HEK293 (cell line): ENCODE data around the gene TBC1D8.

Experiments
- CTCF ChIA-PET: fragments of 350-600 bp; formaldehyde crosslinking; extraction: SDS; loops from one replicate; lab custom pipeline; 2021; ENCODE audit warnings: antibody characterized with exemption; lab: Yijun Ruan, JAX
- POLR2A ChIA-PET: fragments of 300-600 bp; formaldehyde crosslinking; extraction: SDS; loops from one replicate; lab custom pipeline; 2020; ENCODE audit warnings: antibody characterized with exemption, inconsistent platforms; lab: Yijun Ruan, JAX
- H3K27ac ChIP-seq: fragments of 200-500 bp; sonication (Bioruptor generic); 2 replicates; pipeline ENCODE4 v1.5.1; 2014; ENCODE audit warnings: low read depth, low read length, control low read depth, inconsistent platforms; ENCODE audit errors: extremely low read depth
- H3K36me3 ChIP-seq, 2 experiments: fragments of 200-500 bp in 1 of 2; sonication (Bioruptor generic) in 1 of 2; 1 replicate in 1 of 2; 2 replicates in 1 of 2; pipeline ENCODE4 v1.5.1; 2014 to 2017; ENCODE audit warnings: inconsistent platforms in 2 of 2, low read length in 2 of 2; ENCODE audit not compliant: control insufficient read depth in 2 of 2, insufficient read depth in 1 of 2
- H3K4me1 ChIP-seq: fragments of 200-500 bp; sonication (Bioruptor generic); 2 replicates; pipeline ENCODE4 v1.5.1; 2014; ENCODE audit warnings: mild to moderate bottlenecking, low read length, inconsistent platforms; ENCODE audit not compliant: control insufficient read depth, insufficient read depth
- H3K4me3 ChIP-seq: 2 replicates; pipeline ENCODE4 v1.5.1; 2011; ENCODE audit warnings: low read depth, mild to moderate bottlenecking, control low read depth, low read length, moderate library complexity
- H3K9me3 ChIP-seq: fragments of 200-500 bp; sonication (Bioruptor generic); 2 replicates; pipeline ENCODE4 v1.5.1; 2014; ENCODE audit warnings: low read depth, low read length, inconsistent platforms; ENCODE audit not compliant: control insufficient read depth, insufficient read depth
- HIC1 ChIP-seq: fragments of 450-650 bp; formaldehyde crosslinking; IDR thresholded peaks from 2 replicates; pipeline ENCODE4 v1.5.1; 2016; ENCODE audit warnings: missing biosample characterization, missing genetic modification characterization
- KLF8 ChIP-seq: fragments of 450-650 bp; formaldehyde crosslinking; IDR thresholded peaks from 2 replicates; pipeline ENCODE4 v1.5.1; 2016; ENCODE audit warnings: missing biosample characterization, missing genetic modification characterization
- ZEB2 ChIP-seq: fragments of 450-650 bp; formaldehyde crosslinking; IDR thresholded peaks from 2 replicates; pipeline ENCODE4 v1.5.1; 2016; ENCODE audit warnings: missing biosample characterization, missing genetic modification characterization
- ZFHX2 ChIP-seq: fragments of 450-650 bp; formaldehyde crosslinking; conservative IDR thresholded peaks from 2 replicates; pipeline ENCODE4 v1.5.1; 2016; ENCODE audit warnings: missing biosample characterization, missing genetic modification characterization
- ZFP41 ChIP-seq: fragments of 450-650 bp; formaldehyde crosslinking; IDR thresholded peaks from 2 replicates; pipeline ENCODE4 v1.5.1; 2016; ENCODE audit warnings: missing biosample characterization, missing genetic modification characterization, borderline replicate concordance
- ZNF174 ChIP-seq: fragments of 450-650 bp; formaldehyde crosslinking; IDR thresholded peaks from 2 replicates; pipeline ENCODE4 v1.5.0; 2017; ENCODE audit warnings: missing biosample characterization, mild to moderate bottlenecking, missing genetic modification characterization
- ZNF843 ChIP-seq: fragments of 450-650 bp; formaldehyde crosslinking; IDR thresholded peaks from 2 replicates; pipeline ENCODE4 v1.5.1; 2016; ENCODE audit warnings: missing biosample characterization, missing genetic modification characterization
- TF ChIP-seq, protein P1 (sequence below): fragments of 450-650 bp; formaldehyde crosslinking; IDR thresholded peaks from 2 replicates; pipeline ENCODE4 v1.5.1; 2016; ENCODE audit warnings: missing biosample characterization, missing genetic modification characterization
- TF ChIP-seq, protein P2 (sequence below): fragments of 450-650 bp; formaldehyde crosslinking; IDR thresholded peaks from 2 replicates; pipeline ENCODE4 v1.5.1; 2016; ENCODE audit warnings: missing biosample characterization, missing genetic modification characterization
- TF ChIP-seq, protein P3 (sequence below): fragments of 450-650 bp; formaldehyde crosslinking; IDR thresholded peaks from 2 replicates; pipeline ENCODE4 v1.5.1; 2016; ENCODE audit warnings: missing biosample characterization, missing genetic modification characterization, low read depth
- TF ChIP-seq, protein P4 (sequence below): fragments of 450-650 bp; formaldehyde crosslinking; IDR thresholded peaks from 2 replicates; pipeline ENCODE4 v1.5.1; 2016; ENCODE audit warnings: missing biosample characterization, missing genetic modification characterization

TBC1D8 gene

GRCh38 chr2:101149241-101150192 is 1.7 kb downstream of the TBC1D8 start (continued):
- no peak for TF ChIP-seq HIC1 (tag by site-specific recombination)
- TF ChIP-seq, protein P1, sequence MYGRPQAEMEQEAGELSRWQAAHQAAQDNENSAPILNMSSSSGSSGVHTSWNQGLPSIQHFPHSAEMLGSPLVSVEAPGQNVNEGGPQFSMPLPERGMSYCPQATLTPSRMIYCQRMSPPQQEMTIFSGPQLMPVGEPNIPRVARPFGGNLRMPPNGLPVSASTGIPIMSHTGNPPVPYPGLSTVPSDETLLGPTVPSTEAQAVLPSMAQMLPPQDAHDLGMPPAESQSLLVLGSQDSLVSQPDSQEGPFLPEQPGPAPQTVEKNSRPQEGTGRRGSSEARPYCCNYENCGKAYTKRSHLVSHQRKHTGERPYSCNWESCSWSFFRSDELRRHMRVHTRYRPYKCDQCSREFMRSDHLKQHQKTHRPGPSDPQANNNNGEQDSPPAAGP (tag by site-specific recombination) = no peak

DNA sequence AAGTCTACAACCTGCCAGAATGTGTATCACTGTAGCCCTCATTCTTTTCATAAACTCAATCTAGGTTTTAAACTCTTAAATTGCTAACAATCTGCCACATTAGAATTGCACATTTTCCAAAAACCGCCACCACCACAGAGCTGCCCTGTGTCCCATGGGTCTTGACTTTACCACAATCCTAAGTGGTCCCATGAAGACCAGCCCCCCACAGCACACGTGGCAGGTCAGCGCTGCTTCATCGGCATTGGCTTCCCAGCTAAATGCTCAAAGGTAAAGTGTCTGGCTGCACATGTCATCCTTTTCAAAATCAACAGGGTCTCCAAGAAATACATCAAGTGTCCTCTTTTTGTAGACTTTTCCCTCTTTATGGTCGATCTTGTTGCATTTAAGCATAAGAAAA is 2.4 kb downstream of the TBC1D8 start:
- ChIA-PET POLR2A (no interaction called here), CTCF (interaction anchor here (1.0 to 1.8 kb wide), 3 partner anchors 33 to 112 kb away, joined by 4 to 8 read pairs (median 5); no protein-coding TSS in a partner anchor)
- Histone ChIP-seq H3K4me1 (peaks cover 7% of the 10 kb centered on the region; the same call in 1 of the 2 replicates), H3K36me3 (no peaks in the 10 kb centered on the region), H3K27ac (no peak overlapping the region), H3K9me3 (no peaks in the 10 kb centered on the region), H3K4me3 (no peak overlapping the region)
- TF ChIP-seq ZFHX2 = no peak
- TF ChIP-seq, protein P2, sequence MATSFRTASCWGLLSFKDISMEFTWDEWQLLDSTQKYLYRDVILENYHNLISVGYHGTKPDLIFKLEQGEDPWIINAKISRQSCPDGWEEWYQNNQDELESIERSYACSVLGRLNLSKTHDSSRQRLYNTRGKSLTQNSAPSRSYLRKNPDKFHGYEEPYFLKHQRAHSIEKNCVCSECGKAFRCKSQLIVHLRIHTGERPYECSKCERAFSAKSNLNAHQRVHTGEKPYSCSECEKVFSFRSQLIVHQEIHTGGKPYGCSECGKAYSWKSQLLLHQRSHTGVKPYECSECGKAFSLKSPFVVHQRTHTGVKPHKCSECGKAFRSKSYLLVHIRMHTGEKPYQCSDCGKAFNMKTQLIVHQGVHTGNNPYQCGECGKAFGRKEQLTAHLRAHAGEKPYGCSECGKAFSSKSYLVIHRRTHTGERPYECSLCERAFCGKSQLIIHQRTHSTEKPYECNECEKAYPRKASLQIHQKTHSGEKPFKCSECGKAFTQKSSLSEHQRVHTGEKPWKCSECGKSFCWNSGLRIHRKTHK = no peak

DNA sequence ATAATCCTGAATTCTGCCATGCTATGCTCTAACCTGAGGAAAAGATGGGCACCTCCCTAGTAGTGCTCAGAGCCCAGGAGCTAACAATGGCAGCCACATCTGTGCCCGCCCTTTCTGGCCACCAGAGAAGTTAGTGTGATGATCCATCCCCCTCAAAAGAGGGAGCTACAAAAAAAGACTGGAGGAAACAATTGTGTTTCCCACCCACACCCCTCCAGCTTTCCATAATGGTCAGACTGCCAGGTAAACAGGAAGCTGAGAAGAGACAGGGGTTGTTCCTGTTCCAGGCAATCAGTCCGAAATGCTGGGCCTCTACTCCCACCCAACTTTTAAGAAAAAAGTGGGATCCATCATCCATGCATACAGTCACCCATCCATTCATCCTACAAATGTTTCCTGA is 3.2 kb downstream of the TBC1D8 start:
- Histone ChIP-seq H3K4me3 (no peak overlapping the region), H3K36me3 (no peaks in the 10 kb centered on the region), H3K9me3 (no peaks in the 10 kb centered on the region), H3K27ac (no peak overlapping the region), H3K4me1 (peaks cover 7% of the 10 kb centered on the region; the same call in 1 of the 2 replicates)
- CTCF ChIA-PET = interaction anchor here (0.7 to 1.8 kb wide), 4 partner anchors 32 to 537 kb away, joined by 3 to 8 read pairs (median 6); partner anchors contain the start of gene CNOT11
- TF ChIP-seq, protein P3, sequence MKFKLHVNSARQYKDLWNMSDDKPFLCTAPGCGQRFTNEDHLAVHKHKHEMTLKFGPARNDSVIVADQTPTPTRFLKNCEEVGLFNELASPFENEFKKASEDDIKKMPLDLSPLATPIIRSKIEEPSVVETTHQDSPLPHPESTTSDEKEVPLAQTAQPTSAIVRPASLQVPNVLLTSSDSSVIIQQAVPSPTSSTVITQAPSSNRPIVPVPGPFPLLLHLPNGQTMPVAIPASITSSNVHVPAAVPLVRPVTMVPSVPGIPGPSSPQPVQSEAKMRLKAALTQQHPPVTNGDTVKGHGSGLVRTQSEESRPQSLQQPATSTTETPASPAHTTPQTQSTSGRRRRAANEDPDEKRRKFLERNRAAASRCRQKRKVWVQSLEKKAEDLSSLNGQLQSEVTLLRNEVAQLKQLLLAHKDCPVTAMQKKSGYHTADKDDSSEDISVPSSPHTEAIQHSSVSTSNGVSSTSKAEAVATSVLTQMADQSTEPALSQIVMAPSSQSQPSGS = no peak
- no peak for TF ChIP-seq ZFP41
- TF ChIP-seq ZNF843 = no peak
- no peak for TF ChIP-seq ZNF174 (tag by site-specific recombination)
- no peak for TF ChIP-seq ZEB2 (tag by site-specific recombination)
- no peak for TF ChIP-seq KLF8 (tag by site-specific recombination)
- TF ChIP-seq, protein P4, sequence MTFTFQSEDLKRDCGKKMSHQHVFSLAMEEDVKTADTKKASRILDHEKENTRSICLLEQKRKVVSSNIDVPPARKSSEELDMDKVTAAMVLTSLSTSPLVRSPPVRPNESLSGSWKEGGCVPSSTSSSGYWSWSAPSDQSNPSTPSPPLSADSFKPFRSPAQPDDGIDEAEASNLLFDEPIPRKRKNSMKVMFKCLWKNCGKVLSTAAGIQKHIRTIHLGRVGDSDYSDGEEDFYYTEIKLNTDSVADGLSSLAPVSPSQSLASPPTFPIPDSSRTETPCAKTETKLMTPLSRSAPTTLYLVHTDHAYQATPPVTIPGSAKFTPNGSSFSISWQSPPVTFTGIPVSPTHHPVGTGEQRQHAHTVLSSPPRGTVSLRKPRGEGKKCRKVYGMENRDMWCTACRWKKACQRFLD (tag by site-specific recombination) = no peak
- TF ChIP-seq, protein P2 = no peak
- POLR2A ChIA-PET = no interaction called here
